OCI-LY7 (cell line): ENCODE measurements around the gene ALDH1L1. TPM values are rescaled to one million over a fixed set of nuclear protein-coding genes. Genes with fewer than 3 reads are reported as not detected.
A peak's percentile ranks its signal among the peaks of the same experiment; 100 is the strongest.

ENCODE experiments used
- Bru-seq: library from RNA; stranded (reverse); fragments of 400-500 nt; gene quantifications from one replicate; lab custom pipeline; 2021; lab: Mats Ljungman, UMichigan
- BruChase-seq, 2 experiments: library from RNA; stranded (reverse); fragments of 400-500 nt; gene quantifications; one replicate each; lab custom pipeline; 2021; lab: Mats Ljungman, UMichigan
- BruUV-seq: library from RNA; stranded (reverse); fragments of 400-500 nt; replicated peaks from 2 replicates; lab custom pipeline; 2021; lab: Mats Ljungman, UMichigan
- CTCF ChIA-PET: fragments of 300-600 bp; sonication (Branson Sonifier 250); formaldehyde crosslinking; loops from one replicate; lab custom pipeline; 2022; ENCODE audit warnings: antibody characterized with exemption; ENCODE audit not compliant: unreplicated experiment; lab: Charles Lee
- POLR2A ChIA-PET: fragments of 300-600 bp; sonication (Branson Sonifier 250); formaldehyde crosslinking; loops from one replicate; lab custom pipeline; 2022; ENCODE audit warnings: antibody characterized with exemption; lab: Charles Lee
- DNase-seq: peaks from one replicate; pipeline ENCODE4 v3.0.0-alpha.2; 2015; ENCODE audit warnings: low spot score
- H2AFZ ChIP-seq: fragments of 200-600 bp; sonication (generic), shearing (Covaris generic); 2 replicates; pipeline ENCODE4 v1.6.1; 2014; ENCODE audit warnings: mild to moderate bottlenecking, antibody characterized with exemption, low read length, moderate library complexity
- H3K27ac ChIP-seq: fragments of 200-600 bp; sonication (generic); 2 replicates; pipeline ENCODE4 v1.5.1; 2014; ENCODE audit warnings: mixed run types, low read depth, mild to moderate bottlenecking, moderate library complexity, low read length, inconsistent platforms; ENCODE audit not compliant: poor library complexity, severe bottlenecking
- H3K36me3 ChIP-seq: fragments of 200-600 bp; sonication (generic); 2 replicates; pipeline ENCODE4 v1.6.1; 2014; ENCODE audit warnings: mild to moderate bottlenecking, antibody characterized with exemption, low read length, moderate library complexity, mixed read lengths; ENCODE audit not compliant: insufficient read depth
- H3K4me1 ChIP-seq: fragments of 200-600 bp; sonication (generic); 2 replicates; pipeline ENCODE4 v1.5.1; 2014; ENCODE audit warnings: mild to moderate bottlenecking, low read length; ENCODE audit not compliant: insufficient read depth, poor library complexity, severe bottlenecking
- H3K4me2 ChIP-seq: fragments of 200-600 bp; sonication (generic); 2 replicates; pipeline ENCODE4 v1.6.1; 2014; ENCODE audit warnings: mild to moderate bottlenecking, low read length
- H3K4me3 ChIP-seq: fragments of 200-600 bp; sonication (generic); 2 replicates; pipeline ENCODE4 v1.5.1; 2014; ENCODE audit warnings: mild to moderate bottlenecking, low read depth, low read length; ENCODE audit not compliant: poor library complexity, severe bottlenecking
- H3K79me2 ChIP-seq: fragments of 200-600 bp; sonication (generic); 2 replicates; pipeline ENCODE4 v1.6.1; 2016; ENCODE audit warnings: low read depth, mild to moderate bottlenecking, low read length, moderate library complexity, mixed read lengths; ENCODE audit not compliant: insufficient read depth
- H3K9me2 ChIP-seq: fragments of 200-600 bp; sonication (generic); 2 replicates; pipeline ENCODE4 v1.6.1; 2016; ENCODE audit warnings: mild to moderate bottlenecking, low read length, mixed read lengths; ENCODE audit not compliant: insufficient read depth
- H3K9me3 ChIP-seq: fragments of 200-600 bp; sonication (generic); 2 replicates; pipeline ENCODE4 v1.6.1; 2014; ENCODE audit warnings: mild to moderate bottlenecking, mixed run types, low read length, mixed read lengths
- H4K20me1 ChIP-seq: fragments of 200-600 bp; sonication (generic); 2 replicates; pipeline ENCODE4 v1.6.1; 2014; ENCODE audit warnings: mild to moderate bottlenecking, antibody characterized with exemption, low read length, moderate library complexity, mixed read lengths; ENCODE audit not compliant: insufficient read depth
- CTCF ChIP-seq: fragments of 200-600 bp; sonication (generic); conservative IDR thresholded peaks from 2 replicates; pipeline ENCODE4 v1.5.1; 2014; ENCODE audit warnings: mild to moderate bottlenecking, antibody characterized with exemption, low read length, moderate library complexity, mixed read lengths
- EZH2phosphoT487 ChIP-seq: fragments of 200-600 bp; sonication (generic); IDR thresholded peaks from 2 replicates; pipeline ENCODE4 v1.6.1; 2018; ENCODE audit warnings: low read depth, borderline replicate concordance, mild to moderate bottlenecking, mixed run types, antibody characterized with exemption, low read length, moderate library complexity, mixed read lengths
- intact Hi-C: fragments of 100-400 bp; cut with micrococcal nuclease; formaldehyde crosslinking; loops from one replicate; pipeline ENCODE4 v1.10.0; 2022; ENCODE audit not compliant: unreplicated experiment
- long read RNA-seq: library from polyadenylated mRNA; stranded (forward); transcript quantifications from one replicate; pipeline ENCODE4 v2.0.0, GENCODE V29; 2022
- total RNA-seq, 2 experiments: library from RNA; depleted of rRNA in 1 of 2; stranded (reverse); fragments of >200 nt in 1 of 2; shearing (Covaris generic) in 1 of 2; gene quantifications; 2 replicates each; pipeline ENCODE4 v1.2.3, GENCODE V29; 2014 to 2022

Gene ALDH1L1
- not detected in 2 replicates for total RNA-seq (2014; rRNA removed; shearing (Covaris generic))
- not detected in 2 replicates for total RNA-seq (2022)
- Bru-seq, nascent RNA, result not detected
- percentile 2 among the genes with signal in this experiment for BruChase-seq, experiment 1, labeled RNA remaining after a 6-hour chase
- not detected for BruChase-seq, experiment 2, labeled RNA remaining after a 2-hour chase
- long read RNA-seq, result 0 reads

DNA sequence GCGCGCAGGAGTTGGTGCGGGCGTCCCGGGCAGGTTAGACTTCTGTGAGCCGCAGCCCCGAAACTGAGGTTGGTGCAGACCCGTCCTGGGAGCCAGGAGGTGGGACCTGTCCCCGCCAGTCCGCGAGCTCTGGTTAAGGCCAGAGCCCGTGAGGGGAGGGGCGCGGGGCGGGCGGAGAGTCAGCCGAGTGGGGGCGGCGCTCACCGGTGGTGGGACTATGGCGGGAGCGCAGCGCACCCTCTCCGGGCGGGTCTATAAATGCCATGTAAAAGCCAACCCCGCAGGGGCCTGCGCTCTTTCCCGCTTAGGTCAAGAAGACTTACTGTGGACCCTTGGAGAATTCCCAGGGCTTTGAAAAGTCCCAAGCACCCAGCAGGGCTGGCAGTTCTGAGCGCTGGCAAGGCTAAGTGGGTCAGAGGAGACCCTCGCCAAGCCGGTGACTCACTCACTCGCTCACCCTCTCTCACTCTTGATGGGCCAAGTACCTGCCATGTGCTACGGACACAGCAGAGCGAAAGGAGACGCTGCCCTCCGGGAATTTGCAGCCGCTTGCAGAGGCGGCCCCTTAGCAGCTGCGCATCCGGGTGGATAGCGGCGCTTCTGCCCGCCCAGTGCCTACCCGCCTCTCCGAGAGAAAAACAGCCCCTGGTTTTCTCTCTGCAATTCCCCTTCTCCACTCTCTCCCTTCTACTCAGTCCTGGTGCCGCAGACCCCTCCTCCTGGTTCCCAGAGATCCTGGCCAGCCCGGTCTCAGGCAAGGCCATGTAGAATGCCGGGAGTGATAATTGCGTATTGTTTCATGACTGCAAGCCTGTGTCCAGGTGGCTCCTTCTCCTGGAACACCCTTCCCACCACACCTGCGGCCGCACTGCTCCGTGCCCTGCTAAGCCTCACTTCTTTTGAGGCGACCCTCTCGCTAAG, at the start of gene ALDH1L1:
ALDH1L1 (minus strand) TSS at position 110 of the 921 bp plus-strand sequence. CDS start 19,607 bp downstream, outside the sequence.
- Histone ChIP-seq H3K4me2 (no peak within 1 kb of the TSS), H2AFZ (no peak within 1 kb of the TSS), H3K4me3 (no peak within 1 kb of the TSS), H3K9me3 (no peaks in the 10 kb centered on the region), H4K20me1 (no peaks in the 10 kb centered on the region), H3K9me2 (no peaks in the 10 kb centered on the region), H3K27ac (no peak within 1 kb of the TSS), H3K4me1 (no peaks in the 10 kb centered on the region), H3K79me2 (no peaks in the 10 kb centered on the region), H3K36me3 (no peaks in the 10 kb centered on the region)
- intact Hi-C loops, result no loop called here
- no peak for DNase-seq
- ChIA-PET CTCF (no interaction called here), POLR2A (no interaction called here)
- TF ChIP-seq CTCF, result no peak
- no peak for TF ChIP-seq EZH2phosphoT487
- BruUV-seq, result no TSS peak

DNA sequence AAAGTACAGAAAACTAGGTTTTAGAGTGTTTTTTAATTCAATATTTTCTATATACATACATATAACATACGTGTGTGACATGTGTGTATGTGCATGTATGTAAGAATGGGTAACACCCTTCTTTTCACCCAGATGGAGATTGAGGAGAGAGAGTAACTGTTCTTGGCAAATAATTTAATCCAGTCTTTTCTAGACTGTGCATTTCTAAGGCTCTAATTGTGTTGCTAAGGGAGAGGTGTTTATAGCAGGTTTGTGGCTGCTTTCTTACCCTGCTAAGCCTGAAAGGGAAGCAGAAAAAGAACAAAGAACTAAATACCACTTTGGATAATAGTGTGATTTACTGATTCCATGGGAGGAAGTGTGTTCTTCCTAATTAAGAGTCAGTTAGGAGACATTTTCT, 46.0 kb upstream of the ALDH1L1 start:
- TF ChIP-seq CTCF, result no peak
- TF ChIP-seq EZH2phosphoT487, result no peak
- H3K4me2 ChIP-seq, result no peak overlapping the region
- ChIA-PET CTCF (no interaction called here), POLR2A (no interaction called here)
- no peak overlapping the region for H3K27ac ChIP-seq
- H3K36me3 ChIP-seq, result no peaks in the 10 kb centered on the region
- H3K4me1 ChIP-seq, result no peaks in the 10 kb centered on the region
- DNase-seq, result no peak
- no peak overlapping the region for H3K4me3 ChIP-seq
- intact Hi-C loops, result no loop called here
- no peaks in the 10 kb centered on the region for H3K9me3 ChIP-seq
- H2AFZ ChIP-seq, result no peak overlapping the region
- H3K9me2 ChIP-seq, result no peaks in the 10 kb centered on the region
- H3K79me2 ChIP-seq, result no peaks in the 10 kb centered on the region
- no TSS peak for BruUV-seq
- H4K20me1 ChIP-seq, result no peaks in the 10 kb centered on the region
